GM18909 (cell line): Measurements from ENCODE around the gene ABAT.
"Not testable (repeated sequence)": the region's sequence is repeated elsewhere in the genome, so short reads cannot be mapped to it uniquely, and the experiment has no call there.

ENCODE experiments used
- ATAC-seq: cut with Tn5 transposase; IDR thresholded peaks from one replicate; pipeline ENCODE4 v1.9.1; 2021; ENCODE audit warnings: mild to moderate bottlenecking; ENCODE audit not compliant: unreplicated experiment, poor library complexity

Gene ABAT

DNA sequence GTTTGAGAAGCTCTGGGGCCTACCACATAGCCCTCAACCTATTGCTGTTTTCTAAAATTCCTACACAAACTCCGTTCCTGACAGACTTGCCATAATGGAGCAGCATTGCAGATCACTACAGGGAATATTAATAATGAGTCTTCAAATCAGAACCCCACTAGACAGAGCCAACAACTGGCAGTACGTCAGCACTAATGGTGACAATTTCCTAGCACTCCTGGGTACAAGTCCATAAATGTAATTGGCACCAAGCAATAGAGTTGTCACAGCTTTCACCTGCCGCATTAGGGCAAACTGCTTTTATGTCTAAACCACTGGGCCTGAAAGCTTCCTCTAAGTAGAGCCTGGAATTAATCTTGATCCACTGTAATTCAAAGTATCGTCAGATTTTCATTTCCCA, 25.5 kb upstream of the ABAT start:
- ATAC-seq = no peak

DNA sequence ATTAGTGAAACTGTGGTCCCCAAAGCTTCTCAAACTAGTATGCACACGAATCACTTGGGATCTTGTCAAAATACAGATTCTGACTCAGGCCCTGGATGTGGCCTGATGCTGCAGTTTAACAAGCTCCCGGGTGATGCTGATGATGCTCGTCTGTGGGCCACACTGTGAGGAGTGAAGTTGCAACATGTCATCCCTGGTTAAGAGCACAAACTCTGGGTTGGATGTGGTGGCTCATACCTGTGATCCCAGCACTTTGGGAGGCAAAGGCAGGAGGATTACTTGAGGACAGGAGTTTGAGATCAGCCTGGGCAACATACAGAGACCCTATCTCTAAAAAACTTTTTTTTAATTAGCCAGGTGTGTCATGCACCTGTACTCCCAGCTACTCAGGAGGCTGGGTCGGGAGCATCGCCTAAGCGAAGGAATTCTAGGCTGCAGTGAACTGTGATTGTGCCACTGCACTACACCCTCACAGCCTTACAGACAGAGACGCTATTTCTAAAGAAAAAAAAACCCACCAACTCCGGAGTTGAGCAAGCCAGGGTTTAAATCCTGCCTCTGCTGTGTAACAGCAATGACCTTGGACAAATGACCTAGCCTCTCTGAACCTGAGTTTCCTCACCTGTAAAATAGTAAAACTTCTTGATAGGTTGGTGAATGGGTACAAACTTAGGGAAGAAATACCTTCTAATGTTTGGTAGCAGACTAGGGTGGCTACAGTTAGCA, 24.4 kb upstream of the ABAT start:
- no peak for ATAC-seq

DNA sequence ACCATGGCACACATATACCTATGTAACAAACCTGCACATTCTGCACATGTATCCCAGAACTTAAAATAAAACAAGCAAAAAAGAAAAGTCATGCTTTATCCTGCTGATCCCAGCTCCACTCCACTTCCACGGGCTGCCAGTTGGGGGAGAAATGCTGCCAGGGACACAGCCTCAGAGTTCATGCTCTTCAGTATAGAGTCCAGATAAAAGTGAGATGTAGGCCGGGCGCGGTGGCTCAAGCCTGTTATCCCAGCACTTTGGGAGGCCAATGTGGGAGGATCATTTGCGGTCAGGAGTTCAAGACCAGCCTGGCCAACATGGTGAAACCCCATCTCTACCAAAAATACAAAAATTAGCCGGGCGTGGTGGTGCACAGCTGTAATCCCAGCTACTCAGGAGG, 22.5 kb upstream of the ABAT start:
- ATAC-seq = not testable (repeated sequence)

DNA sequence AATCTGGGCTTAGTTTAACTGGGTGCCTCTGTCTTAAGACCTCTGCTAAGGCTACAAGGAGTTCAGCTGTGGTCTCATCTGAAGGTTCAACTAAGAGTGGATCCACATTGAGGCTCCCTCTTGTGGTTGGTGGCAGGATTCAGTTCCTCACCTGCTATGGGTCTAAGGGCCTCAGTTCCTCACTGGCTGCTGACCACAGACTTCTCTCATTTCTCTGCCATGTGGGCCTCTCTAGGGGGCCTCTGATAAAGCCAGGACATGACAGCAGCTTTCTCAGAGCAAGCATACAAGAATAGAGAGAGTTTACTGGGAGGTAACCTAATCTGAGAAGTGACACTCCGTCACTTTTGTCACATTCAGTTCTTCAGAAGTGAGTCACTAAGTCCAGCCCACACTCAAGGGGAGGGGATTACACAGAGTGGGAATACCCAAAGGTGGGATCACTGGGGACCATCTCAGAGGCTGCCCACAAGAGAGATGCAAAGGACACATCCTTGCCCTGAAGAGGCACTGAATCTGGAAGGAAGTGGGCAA, 19.2 kb upstream of the ABAT start:
- peak; percentile 69 for ATAC-seq

DNA sequence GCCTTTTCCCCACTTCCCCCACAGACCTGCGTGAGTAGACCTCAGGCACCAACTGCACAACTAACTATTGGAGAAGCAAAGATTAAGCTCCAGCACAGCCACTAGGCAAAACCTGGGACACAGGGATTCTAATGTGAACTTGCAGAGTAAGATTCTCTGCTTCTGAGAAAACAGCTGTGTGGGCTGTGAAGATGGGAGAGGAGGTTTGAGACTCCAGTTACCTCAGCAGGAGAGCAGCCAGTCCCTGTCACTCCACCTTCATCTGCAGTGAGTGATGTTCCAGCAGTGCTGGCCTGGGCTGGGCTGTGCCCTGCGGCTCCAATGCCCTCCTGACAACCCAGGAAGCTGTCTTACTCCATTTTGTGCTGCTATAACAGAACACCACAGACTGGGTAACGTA, 18.0 kb upstream of the ABAT start:
- no peak for ATAC-seq

DNA sequence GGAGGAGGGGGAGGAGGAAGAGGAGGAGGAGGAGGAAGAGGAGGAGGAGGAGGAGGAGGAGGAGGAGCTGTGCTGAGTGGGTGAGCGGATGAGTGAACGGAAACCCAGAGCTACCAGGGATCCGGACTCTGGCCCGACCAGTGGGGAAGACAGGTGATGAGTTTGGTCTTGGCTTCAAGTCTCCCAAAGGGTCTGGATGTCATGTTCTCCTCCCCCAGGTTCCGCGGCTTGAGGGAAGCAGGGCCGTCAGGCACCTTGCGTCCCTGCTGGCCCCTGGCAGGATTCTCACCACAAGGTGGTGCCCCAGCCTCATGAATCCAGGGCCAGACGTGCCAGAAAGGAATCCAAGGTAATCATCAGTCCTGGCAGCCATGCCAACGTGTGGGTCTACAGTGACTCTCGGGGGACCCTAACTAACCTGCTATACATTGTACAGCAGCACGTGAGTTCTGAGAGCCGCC, 13.5 kb upstream of the ABAT start:
- no peak for ATAC-seq

DNA sequence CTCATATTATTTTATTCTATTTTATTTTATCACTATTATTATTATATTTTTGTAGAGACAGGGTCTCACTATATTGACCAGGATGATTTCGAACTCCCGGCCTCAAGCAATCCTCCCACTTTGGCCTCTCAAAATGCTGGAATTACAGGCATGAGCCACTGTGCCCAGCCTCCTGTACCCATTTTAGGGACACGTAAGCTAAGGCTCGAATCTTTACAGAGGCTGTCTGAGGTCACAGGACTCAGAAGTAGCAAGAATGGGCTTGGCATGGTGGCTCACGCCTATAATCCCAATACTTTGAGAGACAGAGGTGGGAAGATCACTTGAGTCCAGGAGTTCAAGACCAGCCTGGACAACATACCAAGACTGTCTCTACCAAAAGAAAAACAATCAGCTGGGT, 12.7 kb upstream of the ABAT start:
- ATAC-seq = no peak

DNA sequence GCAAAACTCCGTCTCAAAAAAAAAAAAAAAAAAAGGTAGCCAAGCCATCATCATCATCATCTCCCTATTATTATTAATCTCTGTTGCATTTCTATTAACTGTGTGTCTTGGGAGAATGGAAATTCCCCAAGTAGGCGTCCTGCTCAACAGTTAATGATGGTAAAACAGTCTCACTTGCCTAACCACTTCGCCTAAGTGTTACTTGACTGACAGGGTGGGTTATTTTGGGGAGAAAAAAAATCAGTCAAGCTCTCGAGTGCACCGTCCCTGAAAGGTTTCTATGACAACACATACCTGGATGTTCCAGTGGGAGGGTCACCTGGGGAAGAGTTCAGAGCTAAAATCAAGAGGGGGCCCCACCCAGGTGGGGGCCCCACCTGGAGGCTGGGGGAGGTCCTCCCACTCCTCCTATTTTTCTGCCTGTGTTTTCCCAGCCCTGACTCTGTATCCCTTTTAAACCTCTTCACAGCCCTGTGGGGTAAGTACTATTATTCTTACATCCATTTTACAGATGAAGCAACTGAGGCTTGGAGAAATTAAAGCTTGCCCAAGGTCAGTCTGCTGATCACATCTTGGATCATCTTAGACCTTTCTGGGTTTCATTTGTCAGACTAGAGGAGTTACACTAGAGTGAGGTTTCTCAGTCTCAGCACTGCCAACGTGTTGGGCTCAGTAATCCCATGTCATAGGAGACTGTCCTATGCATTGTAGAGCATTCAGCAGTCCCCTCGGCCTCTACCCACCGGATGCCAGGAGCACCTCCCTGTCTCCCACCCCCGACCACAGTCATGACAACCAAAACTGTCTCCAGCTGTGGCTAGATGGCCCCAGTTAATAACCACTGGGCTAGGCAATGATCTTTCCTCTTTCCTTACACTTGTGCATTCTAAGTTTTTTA, 11.0 kb upstream of the ABAT start:
- ATAC-seq = no peak

DNA sequence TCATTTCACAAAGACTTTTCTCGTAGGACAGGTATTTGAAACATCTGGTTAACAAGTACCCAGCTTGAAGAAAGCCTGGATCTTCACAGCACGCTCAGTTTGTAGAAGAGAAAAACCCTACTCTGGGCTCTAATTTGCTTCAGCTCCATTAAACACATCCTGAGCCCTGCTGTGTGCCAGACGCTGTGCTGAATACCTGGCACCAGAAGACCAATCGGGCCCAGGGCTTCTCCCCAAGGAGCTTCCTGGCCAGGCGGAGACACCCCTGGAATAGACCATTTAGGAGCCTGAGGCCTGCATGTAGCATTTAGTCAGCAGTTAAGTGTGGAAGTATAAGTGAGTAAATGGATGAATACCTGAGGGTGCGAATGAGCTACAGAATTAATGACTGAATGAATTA, 8.9 kb upstream of the ABAT start:
- ATAC-seq = no peak

DNA sequence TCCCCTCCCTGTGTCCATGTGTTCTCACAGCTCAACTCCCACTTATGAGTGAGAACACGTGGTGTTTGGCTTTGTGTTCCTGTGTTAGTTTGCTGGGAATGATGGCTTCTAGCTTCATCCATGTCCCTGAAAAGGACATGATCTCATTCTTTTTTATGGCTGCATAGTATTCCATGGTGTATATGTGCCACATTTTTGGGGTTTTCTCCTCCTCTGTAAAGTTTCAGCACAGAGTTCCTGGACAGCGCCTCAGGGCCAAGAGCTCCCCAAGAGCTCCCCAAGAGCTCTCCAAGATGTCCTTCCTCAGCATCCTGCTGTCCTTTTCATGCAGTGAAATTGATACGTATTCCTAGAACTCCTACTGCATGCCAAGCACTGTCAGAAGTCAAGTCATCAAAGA, 6.9 kb upstream of the ABAT start:
- ATAC-seq = no peak

DNA sequence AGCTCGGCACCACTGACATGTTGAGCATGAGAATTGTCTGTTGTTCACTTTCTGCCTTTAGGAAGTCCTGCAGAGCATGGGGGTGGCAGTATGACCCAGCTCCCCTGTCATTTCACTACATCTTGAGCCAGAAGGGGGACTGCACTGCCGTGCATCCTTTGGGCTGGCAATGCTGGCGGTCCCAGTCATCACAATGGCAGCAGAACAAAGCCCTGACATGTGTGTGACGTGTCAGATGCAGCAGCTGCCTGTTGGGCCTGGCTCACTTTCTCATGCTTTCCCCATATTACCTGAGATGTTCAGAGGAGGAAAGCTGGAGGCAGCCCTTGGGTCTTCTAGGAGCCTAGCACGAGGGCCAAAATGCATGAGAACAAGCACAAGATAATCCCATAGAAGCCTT, 6.3 kb upstream of the ABAT start:
- no peak for ATAC-seq

DNA sequence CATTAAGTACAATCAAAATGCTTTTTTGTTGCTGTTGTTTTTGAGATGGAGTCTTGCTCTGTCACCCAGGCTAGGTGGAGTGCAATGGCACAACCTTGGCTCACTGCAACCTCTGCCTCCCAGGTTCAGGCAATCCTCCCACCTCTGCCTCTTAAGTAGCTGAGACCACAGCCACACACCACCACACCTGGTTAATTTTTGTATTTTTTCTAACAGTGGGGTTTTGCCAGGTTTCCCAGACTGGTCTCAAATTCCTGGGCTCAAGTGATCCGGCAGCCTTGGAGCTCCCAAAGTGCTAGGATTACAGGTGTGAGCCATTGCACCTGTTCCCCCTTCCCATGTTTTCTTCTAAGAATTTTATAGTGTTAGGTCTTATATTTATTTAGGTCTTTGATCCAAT, 4.9 kb upstream of the ABAT start:
- ATAC-seq = no peak

DNA sequence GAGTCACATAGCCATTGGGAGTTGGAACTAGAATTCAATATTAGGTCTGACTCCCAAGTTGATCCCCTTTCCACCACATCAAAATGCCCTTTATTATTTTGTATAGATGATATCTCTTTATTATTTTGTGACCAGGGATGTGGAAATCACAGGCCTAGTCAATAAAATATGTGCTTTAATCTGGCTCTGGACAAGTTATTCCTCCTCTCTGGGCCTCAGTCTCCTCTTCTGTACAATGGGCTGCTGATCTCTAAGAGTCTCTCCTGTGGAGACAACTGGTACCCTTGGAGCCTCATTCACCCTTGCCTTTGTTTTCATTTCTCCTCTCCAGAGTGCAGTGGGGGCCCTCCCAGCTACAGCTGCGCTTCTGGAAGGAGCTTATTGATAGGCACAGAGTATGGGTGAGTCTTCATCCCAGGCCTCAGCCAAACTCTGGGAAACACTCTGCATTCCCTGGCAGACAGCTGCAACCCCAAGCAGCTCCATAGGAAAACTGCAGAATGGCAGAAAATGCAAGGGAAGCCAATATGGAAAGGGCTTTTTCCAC, 4.3 kb upstream of the ABAT start:
- no peak for ATAC-seq

DNA sequence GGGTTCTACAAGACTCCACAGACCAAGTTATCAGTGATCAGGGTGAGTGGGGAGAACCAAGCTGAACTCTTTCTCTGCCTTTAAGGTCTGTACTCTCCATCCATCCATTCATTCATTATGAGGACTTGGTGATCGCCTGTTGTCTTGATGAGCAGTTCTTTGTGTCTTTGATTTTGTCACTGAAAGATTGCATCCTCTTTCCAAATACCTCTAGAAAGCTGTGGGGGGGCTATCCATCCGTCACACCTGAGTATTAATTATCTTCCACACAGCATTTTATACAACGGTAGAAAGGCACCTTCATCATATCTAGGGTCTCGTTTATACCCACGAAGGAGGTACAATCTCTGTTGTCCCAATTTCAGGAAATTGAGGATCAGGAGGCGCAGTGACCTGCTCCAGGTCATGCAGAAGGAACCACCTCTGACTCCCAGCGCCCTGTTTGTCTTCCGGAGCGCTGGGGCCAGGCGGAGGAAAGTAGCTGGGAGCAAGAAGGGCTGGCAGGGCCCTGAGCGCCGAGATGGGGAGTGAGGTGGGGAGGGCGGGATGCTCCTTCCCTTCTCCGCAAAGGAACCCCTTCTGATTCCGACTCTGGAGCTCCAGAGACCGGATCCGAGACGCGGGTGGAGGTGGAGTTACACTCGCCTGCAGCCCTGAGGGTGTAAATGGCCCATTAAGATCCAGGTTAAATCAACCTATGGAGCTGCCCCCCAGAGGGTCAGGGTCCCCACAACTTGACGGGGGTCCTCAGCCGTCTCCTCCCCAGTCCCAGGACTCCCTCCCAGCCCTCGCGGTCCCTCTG, 605 bp upstream of the ABAT start:
- peak; percentile 45 for ATAC-seq

DNA sequence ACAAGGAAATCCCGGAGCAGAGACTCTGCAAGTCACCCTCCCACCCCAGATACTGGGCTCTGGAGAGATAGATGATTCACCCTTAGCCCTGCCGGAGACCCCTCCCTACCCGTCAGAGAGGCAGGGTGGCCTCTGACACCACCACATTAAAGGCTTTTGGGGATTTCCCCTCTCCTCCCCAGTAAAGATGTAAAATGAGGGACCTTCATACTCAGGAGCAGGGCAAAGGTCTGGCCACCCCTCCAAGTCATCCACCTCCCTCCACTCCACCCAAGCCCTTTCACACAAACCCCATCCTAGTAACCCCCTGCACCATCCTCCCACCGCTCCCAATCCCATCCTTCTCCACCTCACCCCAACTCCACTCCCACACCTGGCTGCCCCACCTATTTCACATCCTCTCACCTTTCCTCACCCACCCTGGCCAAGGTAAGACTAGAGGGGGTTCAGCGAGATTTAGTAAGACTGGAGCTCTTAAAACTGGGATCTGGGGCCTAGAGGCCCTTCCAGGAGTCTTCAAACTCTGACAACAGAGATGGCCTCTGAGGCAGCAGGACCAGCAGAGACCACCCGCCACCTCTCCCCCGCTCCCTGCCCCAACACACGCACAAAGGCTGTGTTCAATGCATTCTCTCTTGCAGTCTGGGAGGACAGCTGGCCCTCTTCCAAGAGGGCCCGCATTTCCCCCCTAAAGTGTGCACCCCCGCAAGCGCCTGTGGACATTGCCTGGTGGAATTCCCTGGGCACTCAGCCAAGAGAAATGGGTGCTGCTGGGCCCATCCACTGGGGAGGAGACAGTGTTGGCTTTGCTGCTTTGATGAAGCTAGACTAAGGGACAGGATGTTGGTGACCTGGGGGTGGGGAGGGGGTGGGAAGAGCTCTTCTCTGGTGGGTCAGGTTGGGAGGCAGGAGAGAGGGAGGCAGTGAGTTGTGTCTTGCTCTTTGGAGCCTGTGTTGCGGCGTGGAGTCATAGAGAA, 1.1 kb downstream of the ABAT start:
- ATAC-seq = no peak

DNA sequence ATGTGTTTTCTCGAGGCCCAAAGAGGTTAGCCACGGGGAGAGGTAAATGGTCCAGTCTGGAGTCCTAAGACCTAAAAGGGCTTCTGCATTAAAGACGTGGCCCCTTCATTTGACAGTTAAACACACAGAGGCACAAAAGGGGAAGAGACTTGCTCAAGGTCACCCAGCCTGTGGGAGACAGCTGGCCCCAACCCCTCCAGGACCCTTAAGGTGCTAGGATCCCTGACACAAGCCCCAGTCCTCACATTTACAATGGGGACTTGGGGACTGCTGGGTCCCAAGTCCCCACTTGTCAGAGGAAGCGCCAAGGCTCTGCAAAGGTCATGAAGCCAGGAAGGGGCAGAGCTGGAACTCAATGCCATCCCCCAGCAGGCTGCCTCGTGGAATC, 1.7 kb downstream of the ABAT start:
- ATAC-seq = no peak

DNA sequence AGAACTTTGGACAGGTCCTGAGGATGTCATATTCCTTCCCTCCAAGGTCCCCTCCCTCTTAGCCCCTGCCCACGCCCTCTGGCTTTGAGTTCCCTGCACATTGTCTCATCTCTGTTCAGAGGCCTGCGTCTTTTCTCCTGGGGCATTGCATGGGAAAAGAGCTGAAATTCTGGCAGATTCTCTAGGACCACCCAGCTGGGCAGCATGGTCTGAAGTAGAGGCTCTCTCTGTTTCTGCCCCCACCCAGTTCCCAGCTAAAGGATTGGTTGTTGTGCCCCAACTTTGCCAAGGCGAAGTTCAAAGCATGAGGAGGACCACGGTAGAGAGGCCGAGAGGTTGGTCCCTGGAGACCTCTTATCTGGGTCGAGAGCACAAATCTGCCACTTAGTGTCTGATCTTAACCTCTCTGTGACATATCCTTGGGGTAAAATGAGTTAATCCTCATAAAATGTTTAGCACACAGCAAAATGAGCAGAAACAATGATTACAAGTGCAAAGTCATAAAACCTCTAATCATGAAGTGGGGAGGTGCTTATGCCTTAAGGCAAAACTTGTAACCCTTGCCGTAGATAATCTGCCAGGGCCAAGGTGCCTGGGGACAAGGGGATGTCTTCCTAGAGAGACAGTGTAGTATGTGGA, 2.4 kb downstream of the ABAT start:
- ATAC-seq = no peak

DNA sequence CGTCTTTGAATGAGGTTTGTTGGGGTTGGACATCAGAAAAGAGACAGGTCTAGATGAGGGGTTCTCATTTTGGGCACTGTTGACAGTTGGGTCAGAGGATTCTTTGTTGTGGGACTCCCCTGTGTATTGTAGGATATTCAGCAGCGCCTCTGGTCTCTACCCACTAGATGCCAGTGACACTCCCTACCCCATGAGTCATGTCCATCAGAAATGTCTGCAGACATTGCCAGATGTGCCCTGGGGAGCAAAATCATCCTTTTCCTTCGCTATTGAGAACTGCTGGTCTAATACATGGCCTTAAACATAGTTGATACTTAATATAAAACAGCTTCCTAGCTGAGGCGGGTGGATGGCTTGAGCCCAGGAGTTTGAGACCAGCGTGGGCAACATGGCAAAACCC, 3.1 kb downstream of the ABAT start:
- no peak for ATAC-seq
